HCT116 (cell line): Measurements from ENCODE around the gene LHX2. TPM values are rescaled to one million over a fixed set of nuclear protein-coding genes. Genes with fewer than 3 reads are reported as not detected.

Source experiments
- ATAC-seq: fragments of 200-7000 bp; cut with Tn5 transposase; 2 replicates; pipeline ENCODE4 v1.9.1; 2020; ENCODE audit warnings: mild to moderate bottlenecking, moderate library complexity
- BruUV-seq: library from RNA; stranded (reverse); fragments of 400-500 nt; replicated peaks from 2 replicates; lab custom pipeline; 2021; lab: Mats Ljungman, UMichigan
- CTCF ChIA-PET: fragments of 300-600 bp; sonication (Branson Sonifier 250); formaldehyde crosslinking; loops from one replicate; lab custom pipeline; 2021; ENCODE audit warnings: antibody characterized with exemption; lab: Charles Lee
- POLR2A ChIA-PET: fragments of 300-600, 350-600 bp; sonication (Branson Sonifier 250); formaldehyde crosslinking; loops from one replicate; lab custom pipeline; 2021; ENCODE audit warnings: antibody characterized with exemption; lab: Charles Lee
- RAD21 ChIA-PET, 2 experiments: fragments of 300-600 bp; sonication (Branson Sonifier 250); formaldehyde crosslinking; loops; one replicate each; lab custom pipeline; 2023; ENCODE audit warnings: low total read pairs in 2 of 2; ENCODE audit not compliant: uncharacterized antibody in 2 of 2, unreplicated experiment in 2 of 2, low non-redundant PET in 1 of 2; lab: Charles Lee
- DNase-seq: peaks from one replicate; pipeline ENCODE4 v3.0.0-alpha.2; 2010; ENCODE audit warnings: low read depth, low spot score
- H2AFZ ChIP-seq: fragments of 200-600 bp; shearing (Covaris generic), sonication (generic); 2 replicates; pipeline ENCODE4 v1.6.1; 2017; ENCODE audit warnings: low read depth, mixed run types, mixed read lengths, antibody characterized with exemption, low read length; ENCODE audit not compliant: poor library complexity, severe bottlenecking
- H3K27ac ChIP-seq: 2 replicates; pipeline ENCODE4 v1.5.1; 2012; ENCODE audit warnings: low read depth, low read length
- H3K27me3 ChIP-seq: fragments of 200-600 bp; sonication (generic); 2 replicates; pipeline ENCODE4 v1.6.1; 2016; ENCODE audit warnings: mixed run types, low read length, mixed read lengths; ENCODE audit not compliant: insufficient read depth
- H3K36me3 ChIP-seq, 2 experiments: fragments of 200-500 bp in 1 of 2; fragments of 200-600 bp in 1 of 2; sonication (Bioruptor generic) in 1 of 2; sonication (generic) in 1 of 2; 2 replicates each; pipeline versions ENCODE4 v1.5.1 to v1.6.1; 2014 to 2016; ENCODE audit warnings: low read length in 2 of 2, inconsistent platforms in 1 of 2, mixed read lengths in 1 of 2, mixed run types in 1 of 2; ENCODE audit not compliant: insufficient read depth in 2 of 2, control insufficient read depth in 1 of 2
- H3K4me1 ChIP-seq, 2 experiments: fragments of 200-600 bp in 1 of 2; sonication (generic) in 1 of 2; 2 replicates each; pipeline versions ENCODE4 v1.5.1 to v1.6.1; 2012 to 2017; ENCODE audit warnings: low read length in 2 of 2, inconsistent platforms in 1 of 2, mild to moderate bottlenecking in 1 of 2, mixed read lengths in 1 of 2, mixed run types in 1 of 2, moderate library complexity in 1 of 2; ENCODE audit not compliant: insufficient read depth in 2 of 2, control insufficient read depth in 1 of 2
- H3K4me2 ChIP-seq: fragments of 200-600 bp; sonication (generic); 2 replicates; pipeline ENCODE4 v1.6.1; 2017; ENCODE audit warnings: mixed run types, low read length, mixed read lengths
- H3K4me3 ChIP-seq, 2 experiments: fragments of 200-600 bp in 1 of 2; sonication (generic) in 1 of 2; replicated peaks in 1 of 2; 2 replicates each; pipeline ENCODE4 v1.5.1; 2011 to 2016; ENCODE audit warnings: low read length in 2 of 2, control low read depth in 1 of 2, low read depth in 1 of 2, mild to moderate bottlenecking in 1 of 2, mixed read lengths in 1 of 2, mixed run types in 1 of 2
- H3K79me2 ChIP-seq: fragments of 200-600 bp; sonication (generic); 2 replicates; pipeline ENCODE4 v1.6.1; 2017; ENCODE audit warnings: mild to moderate bottlenecking, mixed run types, low read length, moderate library complexity, mixed read lengths; ENCODE audit not compliant: insufficient read depth
- H3K9ac ChIP-seq: fragments of 200-600 bp; sonication (generic); 2 replicates; pipeline ENCODE4 v1.6.1; 2016; ENCODE audit warnings: low read length, mixed read lengths
- H3K9me2 ChIP-seq: fragments of 200-600 bp; sonication (generic), shearing (Covaris generic); 2 replicates; pipeline ENCODE4 v1.6.1; 2017; ENCODE audit warnings: mixed run types, mild to moderate bottlenecking, moderate library complexity; ENCODE audit not compliant: insufficient read depth
- H3K9me3 ChIP-seq, 2 experiments: fragments of 200-500 bp in 1 of 2; fragments of 200-600 bp in 1 of 2; sonication (Bioruptor generic) in 1 of 2; sonication (generic) in 1 of 2; 2 replicates each; pipeline ENCODE4 v1.6.1; 2014 to 2017; ENCODE audit warnings: low read length in 2 of 2, mixed read lengths in 2 of 2, inconsistent platforms in 1 of 2, low read depth in 1 of 2, mild to moderate bottlenecking in 1 of 2, mixed run types in 1 of 2, moderate library complexity in 1 of 2; ENCODE audit not compliant: control insufficient read depth in 1 of 2, insufficient read depth in 1 of 2
- H4K20me1 ChIP-seq: fragments of 200-600 bp; sonication (generic), shearing (Covaris generic); 2 replicates; pipeline ENCODE4 v1.6.1; 2017; ENCODE audit warnings: mixed run types, mild to moderate bottlenecking, moderate library complexity; ENCODE audit not compliant: insufficient read depth
- ATF3 ChIP-seq: IDR thresholded peaks from 2 replicates; pipeline ENCODE4 v1.6.1; 2012
- CBX3 ChIP-seq: IDR thresholded peaks from 2 replicates; pipeline ENCODE4 v1.6.1; 2012; ENCODE audit warnings: low read depth
- CEBPB ChIP-seq: IDR thresholded peaks from 2 replicates; pipeline ENCODE4 v1.6.1; 2012; ENCODE audit warnings: low read depth
- CTCF ChIP-seq, 3 experiments: fragments of 200-600 bp in 1 of 3; sonication (generic) in 1 of 3; IDR thresholded peaks in 2 of 3; conservative IDR thresholded peaks in 1 of 3; 2 replicates each; pipeline ENCODE4 v1.5.1; 2012 to 2017; ENCODE audit warnings: low read depth in 2 of 3, low read length in 2 of 3, antibody characterized with exemption in 1 of 3, borderline replicate concordance in 1 of 3, control low read depth in 1 of 3, mild to moderate bottlenecking in 1 of 3, mixed read lengths in 1 of 3, mixed run types in 1 of 3, moderate library complexity in 1 of 3; ENCODE audit not compliant: insufficient read depth in 1 of 3
- ELF1 ChIP-seq: IDR thresholded peaks from 2 replicates; pipeline ENCODE4 v1.6.1; 2012; ENCODE audit warnings: low read depth, borderline replicate concordance
- EZH2phosphoT487 ChIP-seq: fragments of 200-600 bp; IDR thresholded peaks from 2 replicates; pipeline ENCODE4 v1.6.1; 2018; ENCODE audit warnings: antibody characterized with exemption, borderline replicate concordance
- FOSL1 ChIP-seq: IDR thresholded peaks from 2 replicates; pipeline ENCODE4 v1.6.1; 2012; ENCODE audit warnings: low read depth
- JUND ChIP-seq: IDR thresholded peaks from 2 replicates; pipeline ENCODE4 v1.6.1; 2012
- MAX ChIP-seq: IDR thresholded peaks from 2 replicates; pipeline ENCODE4 v1.6.1; 2012
- POLR2A ChIP-seq: IDR thresholded peaks from 2 replicates; pipeline ENCODE4 v1.7.0; 2011; ENCODE audit warnings: borderline replicate concordance; ENCODE audit not compliant: insufficient read depth, insufficient read length; ENCODE audit errors: extremely low read depth
- POLR2AphosphoS5 ChIP-seq: IDR thresholded peaks from 2 replicates; pipeline ENCODE4 v1.6.1; 2011; ENCODE audit warnings: mild to moderate bottlenecking, low read depth, low read length, moderate library complexity
- REST ChIP-seq: IDR thresholded peaks from 2 replicates; pipeline ENCODE4 v1.6.1; 2012; ENCODE audit warnings: low read depth
- SP1 ChIP-seq: IDR thresholded peaks from 2 replicates; pipeline ENCODE4 v1.6.1; 2012; ENCODE audit warnings: low read depth
- SRF ChIP-seq: IDR thresholded peaks from 2 replicates; pipeline ENCODE4 v1.6.1; 2012; ENCODE audit warnings: low read depth
- TCF7L2 ChIP-seq: IDR thresholded peaks from 2 replicates; pipeline ENCODE4 v1.7.0; 2011; ENCODE audit warnings: borderline replicate concordance, inconsistent platforms; ENCODE audit not compliant: insufficient read depth, insufficient read length; ENCODE audit errors: extremely low read depth
- intact Hi-C: fragments of 100-400 bp; cut with micrococcal nuclease; formaldehyde crosslinking; loops from 2 replicates; pipeline ENCODE4 v1.10.0; 2022
- total RNA-seq: library from RNA; stranded (reverse); gene quantifications from one replicate; pipeline ENCODE4 v1.2.1, GENCODE V29; 2021; ENCODE audit not compliant: unreplicated experiment

The LHX2 gene
- total RNA-seq, 1 experiment from 2014 or later, result 10.2 TPM

GRCh38 chr9:123974471-123974870 is 37.1 kb upstream of the LHX2 start:
- TF ChIP-seq FOSL1, result no peak
- TF ChIP-seq, all 23 proteins: peak for 0
- Histone ChIP-seq H3K27me3 (peaks cover 1% of the 10 kb centered on the region; the same call in 1 of the 2 replicates), H3K4me2 (no peak overlapping the region), H3K79me2 (no peaks in the 10 kb centered on the region), H3K4me3 (no peak overlapping the region), H3K9me3 (peaks cover 0 to 10% of the 10 kb centered on the region in 2 experiments; a peak in 1 of 4 replicates), H3K9me2 (no peaks in the 10 kb centered on the region), H3K27ac (no peak overlapping the region), H2AFZ (no peak overlapping the region), H3K36me3 (no peaks in the 10 kb centered on the region), H3K9ac (no peak overlapping the region), H4K20me1 (no peaks in the 10 kb centered on the region), H3K4me1 (no peaks in the 10 kb centered on the region)
- ATAC-seq (no peak), DNase-seq (no peak)
- ChIA-PET RAD21 (no interaction called here), CTCF (no interaction called here), POLR2A (no interaction called here)
- intact Hi-C loops, result no loop called here
- no TSS peak for BruUV-seq

- Histone ChIP-seq H3K9ac (no peak overlapping the region), H3K9me3 (peaks cover 0 to 10% of the 10 kb centered on the region in 2 experiments; a peak in 1 of 4 replicates), H3K27ac (no peak overlapping the region), H2AFZ (no peak overlapping the region), H3K4me2 (no peak overlapping the region), H3K4me3 (no peak overlapping the region), H3K79me2 (no peaks in the 10 kb centered on the region), H3K4me1 (no peaks in the 10 kb centered on the region), H3K36me3 (no peaks in the 10 kb centered on the region), H4K20me1 (no peaks in the 10 kb centered on the region)
- ATAC-seq, result no peak
- POLR2A ChIA-PET, result no interaction called here
- intact Hi-C loops, result no loop called here
- no peak for TF ChIP-seq POLR2A
- no peak for TF ChIP-seq ELF1
- TF ChIP-seq SP1, result no peak
- no peak for TF ChIP-seq TCF7L2
- TF ChIP-seq POLR2AphosphoS5, result no peak
- no peak for TF ChIP-seq CBX3
- TF ChIP-seq REST, result no peak
- TF ChIP-seq MAX, result no peak
- TF ChIP-seq CEBPB, result no peak
- TF ChIP-seq SRF, result no peak
- no peak for TF ChIP-seq JUND
- TF ChIP-seq ATF3, result no peak
- TF ChIP-seq CTCF (IDR thresholded peaks at IDR 0.05 in 2 of 3, conservative IDR thresholded peaks at IDR 0.05 in 1 of 3; ENCODE audit: borderline replicate concordance in 1 of 3, insufficient read depth in 1 of 3, low read depth in 2 of 3, low read length in 2 of 3), result no peak
- no peak for TF ChIP-seq EZH2phosphoT487
- TF ChIP-seq FOSL1, result no peak
- TF ChIP-seq, all 23 proteins: peak for 0
- RAD21 ChIA-PET, result no interaction called here
- no peaks in the 10 kb centered on the region for H3K9me2 ChIP-seq
- CTCF ChIA-PET, result no interaction called here
- H3K27me3 ChIP-seq, result peaks cover 8% of the 10 kb centered on the region; the same call in 1 of the 2 replicates
- no peak for DNase-seq
- no TSS peak for BruUV-seq
These were observed 35.7 kb upstream of the LHX2 start for GRCh38 chr9:123975871-123976270.
